LNCAP (cell line): ENCODE results near the gene ZNF750.

Source experiments
- CTCF ChIP-seq: fragments of 450-650 bp; IDR thresholded peaks from 2 replicates; pipeline ENCODE4 v1.5.1; 2017; ENCODE audit warnings: mild to moderate bottlenecking

The ZNF750 gene

GRCh38 chr17:82810644-82811430 is 29.0 kb downstream of the ZNF750 start:
- no peak for TF ChIP-seq CTCF

- no peak for TF ChIP-seq CTCF
Observed at GRCh38 chr17:82808921-82809905, 30.6 kb downstream of the ZNF750 start.

- no peak for TF ChIP-seq CTCF
Observed at GRCh38 chr17:82808006-82808405, 31.8 kb downstream of the ZNF750 start.

- TF ChIP-seq CTCF, result no peak
Observed at GRCh38 chr17:82807562-82807961, 32.3 kb downstream of the ZNF750 start.

- TF ChIP-seq CTCF, result no peak
Observed at GRCh38 chr17:82807101-82807500, 32.7 kb downstream of the ZNF750 start.

GRCh38 chr17:82806645-82807044 is 33.2 kb downstream of the ZNF750 start:
- no peak for TF ChIP-seq CTCF

- no peak for TF ChIP-seq CTCF
Observed at GRCh38 chr17:82805823-82806222, 34.0 kb downstream of the ZNF750 start.
